Activated T-cell treated with anti-CD3 and anti-CD28 coated beads, Interleukin-2, amount 50 U/mL, for 48 hours (primary cell): ENCODE results near the gene CGN.

ENCODE experiments used
- DNase-seq, 2 experiments: peaks; one replicate each; pipeline ENCODE4 v3.0.0-alpha.2; 2020

Gene CGN, protein sequence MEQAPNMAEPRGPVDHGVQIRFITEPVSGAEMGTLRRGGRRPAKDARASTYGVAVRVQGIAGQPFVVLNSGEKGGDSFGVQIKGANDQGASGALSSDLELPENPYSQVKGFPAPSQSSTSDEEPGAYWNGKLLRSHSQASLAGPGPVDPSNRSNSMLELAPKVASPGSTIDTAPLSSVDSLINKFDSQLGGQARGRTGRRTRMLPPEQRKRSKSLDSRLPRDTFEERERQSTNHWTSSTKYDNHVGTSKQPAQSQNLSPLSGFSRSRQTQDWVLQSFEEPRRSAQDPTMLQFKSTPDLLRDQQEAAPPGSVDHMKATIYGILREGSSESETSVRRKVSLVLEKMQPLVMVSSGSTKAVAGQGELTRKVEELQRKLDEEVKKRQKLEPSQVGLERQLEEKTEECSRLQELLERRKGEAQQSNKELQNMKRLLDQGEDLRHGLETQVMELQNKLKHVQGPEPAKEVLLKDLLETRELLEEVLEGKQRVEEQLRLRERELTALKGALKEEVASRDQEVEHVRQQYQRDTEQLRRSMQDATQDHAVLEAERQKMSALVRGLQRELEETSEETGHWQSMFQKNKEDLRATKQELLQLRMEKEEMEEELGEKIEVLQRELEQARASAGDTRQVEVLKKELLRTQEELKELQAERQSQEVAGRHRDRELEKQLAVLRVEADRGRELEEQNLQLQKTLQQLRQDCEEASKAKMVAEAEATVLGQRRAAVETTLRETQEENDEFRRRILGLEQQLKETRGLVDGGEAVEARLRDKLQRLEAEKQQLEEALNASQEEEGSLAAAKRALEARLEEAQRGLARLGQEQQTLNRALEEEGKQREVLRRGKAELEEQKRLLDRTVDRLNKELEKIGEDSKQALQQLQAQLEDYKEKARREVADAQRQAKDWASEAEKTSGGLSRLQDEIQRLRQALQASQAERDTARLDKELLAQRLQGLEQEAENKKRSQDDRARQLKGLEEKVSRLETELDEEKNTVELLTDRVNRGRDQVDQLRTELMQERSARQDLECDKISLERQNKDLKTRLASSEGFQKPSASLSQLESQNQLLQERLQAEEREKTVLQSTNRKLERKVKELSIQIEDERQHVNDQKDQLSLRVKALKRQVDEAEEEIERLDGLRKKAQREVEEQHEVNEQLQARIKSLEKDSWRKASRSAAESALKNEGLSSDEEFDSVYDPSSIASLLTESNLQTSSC

DNA sequence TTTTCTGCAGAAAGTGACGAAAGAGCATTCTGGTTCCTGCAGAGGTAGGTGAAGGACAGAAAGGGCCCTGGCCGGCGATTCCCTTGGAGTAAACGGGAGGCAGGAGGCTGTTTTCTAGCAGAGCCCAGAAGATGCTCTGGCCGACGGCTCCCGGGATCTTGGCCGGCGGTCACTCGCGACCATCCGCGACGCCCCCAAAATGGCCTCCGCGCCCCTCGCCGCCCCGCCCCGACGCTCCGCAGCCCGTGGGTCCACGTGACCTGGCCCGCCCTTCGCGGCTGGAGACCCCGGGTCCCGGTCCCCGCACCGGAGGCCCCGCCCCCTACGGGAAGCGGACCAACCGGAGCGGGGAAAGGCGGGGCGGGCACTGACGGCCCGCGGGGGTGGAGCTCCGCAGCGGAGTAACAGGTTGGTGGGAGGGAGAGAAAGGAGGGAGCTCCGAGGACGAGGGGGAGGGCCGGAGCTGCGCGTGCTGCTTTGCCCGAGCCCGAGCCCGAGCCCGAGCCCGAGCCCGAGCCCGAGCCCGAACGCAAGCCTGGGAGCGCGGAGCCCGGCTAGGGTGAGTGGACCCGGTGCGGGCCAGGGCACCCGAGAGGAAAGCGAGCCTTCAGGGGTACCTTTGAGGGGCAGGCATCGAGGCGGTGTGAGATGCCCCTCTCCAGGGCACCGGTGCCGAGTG, at the start of gene CGN:
TSS of gene CGN (plus strand) at position 431 of the 679 bp plus-strand sequence. CDS start 7,133 bp downstream, outside the sequence.
- DNase-seq = peak; percentile 84 to 88

DNA sequence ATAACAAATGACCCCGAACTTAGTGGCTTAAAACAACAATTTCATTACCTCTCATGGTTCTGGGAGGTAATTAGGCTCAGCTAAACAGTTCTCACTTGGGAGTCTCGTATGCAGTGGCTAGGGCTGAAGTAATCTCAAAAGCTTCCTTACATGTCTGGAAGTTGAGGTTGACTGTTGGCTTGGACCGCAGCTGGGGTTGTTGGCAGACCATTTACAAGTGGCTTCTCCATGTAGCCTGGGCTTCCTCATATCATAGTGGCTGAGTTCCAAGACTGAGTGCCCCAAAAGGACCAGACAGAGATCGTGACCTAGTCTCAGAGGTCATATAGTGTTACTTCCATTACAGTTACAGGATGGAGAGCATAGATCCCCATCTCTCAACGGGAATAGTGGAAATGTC, 49.5 kb upstream of the CGN start:
- DNase-seq = no peak

DNA sequence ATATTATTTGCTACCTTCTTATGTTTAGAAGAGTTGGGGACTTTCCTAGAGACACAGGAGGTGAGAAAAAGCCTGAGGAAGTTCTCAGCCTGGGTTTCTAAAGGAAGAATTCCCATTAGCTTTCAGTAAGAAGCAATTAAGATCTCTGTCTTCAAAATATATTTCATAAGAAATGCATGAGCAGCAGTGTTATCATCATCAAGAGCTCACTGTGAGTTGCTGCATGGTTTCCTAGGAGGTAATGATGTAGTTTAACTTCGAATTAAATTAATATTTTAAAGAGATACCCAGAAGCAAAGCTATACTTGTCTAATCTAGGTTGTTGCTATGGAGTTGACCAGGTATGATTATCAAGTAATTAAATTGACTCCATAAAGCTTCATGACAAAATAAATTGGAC, 46.2 kb upstream of the CGN start:
- DNase-seq = no peak

DNA sequence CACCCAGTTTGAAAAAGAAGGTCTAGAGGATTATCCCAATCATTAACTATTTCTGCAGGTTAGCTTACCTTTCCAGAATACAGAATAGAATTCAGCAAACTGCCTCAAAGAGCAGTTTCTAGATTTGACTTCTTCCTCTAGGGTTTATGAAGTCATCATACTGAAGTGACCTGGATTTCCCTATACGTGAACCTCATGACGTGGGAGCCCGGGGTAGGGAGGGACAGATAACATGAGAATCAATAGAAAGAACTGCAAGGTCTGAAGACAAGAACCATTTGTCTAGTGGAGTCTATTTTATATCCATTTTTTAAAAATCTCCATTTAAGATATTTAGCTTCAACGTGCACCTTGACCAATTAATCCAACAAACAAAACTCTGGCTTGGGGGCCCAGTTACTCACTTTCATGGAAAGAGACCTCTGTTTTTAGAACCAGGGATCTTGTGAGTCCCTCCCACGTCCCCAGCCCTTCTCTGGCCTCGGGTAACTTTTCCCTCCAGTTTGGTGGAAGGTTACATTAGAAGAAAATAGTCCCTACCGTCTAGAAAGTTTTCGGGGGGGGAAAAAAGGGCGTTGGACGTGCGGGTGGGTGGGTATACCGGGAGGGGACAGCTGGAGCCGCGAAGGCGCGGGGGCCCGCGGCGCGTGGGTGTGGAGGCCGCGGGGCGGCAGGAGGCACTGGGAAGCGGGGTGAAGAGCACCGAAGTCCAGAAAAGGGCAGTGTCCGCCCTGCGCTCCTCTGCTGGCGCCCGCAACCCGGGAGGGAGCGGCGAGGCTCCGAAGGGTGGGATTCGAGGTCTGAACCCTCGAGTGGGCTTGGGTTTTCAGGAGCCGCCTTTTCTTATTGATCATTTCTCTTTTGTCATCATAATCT, 38.1 kb upstream of the CGN start:
- peak; percentile 53 for DNase-seq

DNA sequence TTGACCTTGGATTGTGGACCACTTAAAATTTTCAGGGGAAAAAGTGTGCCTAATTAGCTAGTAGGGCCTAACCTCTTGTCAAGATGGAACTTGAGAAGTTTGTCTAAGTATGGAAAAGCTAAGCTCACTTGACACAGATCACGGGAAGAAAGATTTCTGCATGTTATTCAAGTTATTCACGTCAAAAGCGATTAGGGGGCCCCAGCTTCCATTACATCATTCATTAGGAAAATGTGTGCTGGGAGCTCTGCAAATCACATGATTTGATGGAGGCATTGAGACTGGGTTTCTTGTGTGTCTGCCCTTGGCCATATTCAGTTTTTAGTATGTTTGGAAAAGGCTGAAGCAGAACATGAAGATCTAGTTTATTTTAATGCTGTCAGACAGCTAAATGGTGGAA, 36.4 kb upstream of the CGN start:
- no peak for DNase-seq

DNA sequence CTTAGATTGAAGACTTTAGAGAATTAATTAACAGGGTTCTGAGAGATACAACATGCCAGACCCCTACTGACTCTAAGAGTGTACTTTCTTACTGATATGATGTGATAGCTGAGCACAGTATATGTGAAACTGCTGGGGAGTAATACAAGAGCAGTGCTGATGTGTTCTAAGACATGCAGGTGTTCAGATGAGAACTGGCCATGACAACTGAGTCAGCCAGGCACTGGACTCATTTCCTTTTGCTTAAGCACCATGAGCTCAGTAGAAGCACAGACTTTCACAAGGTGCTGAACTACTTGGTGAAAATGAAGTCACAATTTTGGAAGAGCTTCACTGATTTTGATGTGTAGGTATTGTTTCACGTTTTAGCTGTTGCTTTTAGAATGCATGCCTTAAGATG, 36.0 kb upstream of the CGN start:
- peak in 1 of 2 experiments; percentile 34 for DNase-seq

DNA sequence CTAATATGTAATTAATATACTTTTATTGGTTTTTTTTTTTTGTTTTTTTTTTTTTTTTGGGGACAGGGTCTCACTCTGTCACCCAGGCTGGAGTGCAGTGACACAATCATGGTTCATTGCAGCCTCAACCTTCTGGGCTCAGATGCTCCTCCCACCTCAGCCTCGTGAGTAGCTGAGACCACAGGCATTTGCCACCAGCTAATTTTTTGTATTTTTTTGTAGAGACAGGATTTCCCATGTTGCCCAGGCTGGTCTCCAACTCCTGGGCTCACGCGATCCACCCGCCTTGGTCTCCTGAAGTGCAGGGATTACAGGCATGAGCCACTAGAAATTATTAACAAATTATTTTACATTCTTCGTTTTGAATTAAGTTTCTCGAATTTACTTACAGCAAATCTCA, 35.1 kb upstream of the CGN start:
- DNase-seq = no peak

DNA sequence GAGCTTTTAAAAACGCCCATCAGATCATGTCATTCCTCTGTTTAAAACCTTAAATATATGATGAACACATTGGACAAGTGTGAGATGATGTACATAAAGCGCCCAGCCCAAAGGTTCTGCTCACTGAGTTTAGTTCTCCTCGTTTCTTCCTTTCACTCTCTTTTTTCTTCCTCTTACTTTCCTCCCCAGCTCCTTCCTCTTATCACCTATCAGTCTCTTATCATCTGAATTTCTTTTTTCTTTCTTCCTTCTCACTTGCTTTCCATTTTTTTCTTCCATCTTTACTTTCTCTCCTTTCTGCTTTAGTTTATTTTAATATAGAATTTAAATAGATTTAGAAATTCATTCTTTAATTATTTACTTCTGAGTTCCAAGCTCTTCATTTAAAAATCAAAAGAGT, 34.1 kb upstream of the CGN start:
- no peak for DNase-seq

DNA sequence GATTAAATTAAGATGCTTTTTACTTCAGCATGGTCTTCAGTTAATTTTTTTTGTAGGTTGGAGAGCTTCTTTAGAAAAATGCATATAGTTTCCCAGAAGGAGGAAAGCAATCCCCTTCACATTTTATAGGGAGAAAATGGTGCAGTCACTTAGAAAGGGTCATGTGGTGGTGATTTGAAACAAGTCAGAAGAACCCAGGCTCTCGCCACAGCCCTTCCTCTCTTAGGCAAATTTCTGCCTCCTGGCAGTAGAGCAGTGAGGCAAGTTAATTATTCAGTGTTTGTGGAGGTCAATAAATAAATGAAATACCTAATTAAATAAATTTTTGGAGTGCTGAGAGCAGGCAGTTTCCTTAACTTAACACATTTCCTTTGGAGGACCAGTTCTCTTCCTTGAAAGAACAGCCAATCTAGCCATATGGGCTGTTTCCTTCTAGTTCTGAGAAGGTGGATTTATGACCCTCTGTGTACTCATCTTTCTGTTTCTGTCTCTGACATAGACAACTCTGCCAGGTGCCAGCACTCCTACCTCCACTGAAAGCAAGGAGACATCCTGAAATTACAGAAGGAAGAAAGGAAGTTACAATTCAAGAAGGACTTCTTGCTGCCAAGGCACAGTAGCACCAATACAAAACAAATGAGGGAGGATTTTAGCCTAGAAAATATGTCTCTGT, 32.9 kb upstream of the CGN start:
- DNase-seq = no peak

DNA sequence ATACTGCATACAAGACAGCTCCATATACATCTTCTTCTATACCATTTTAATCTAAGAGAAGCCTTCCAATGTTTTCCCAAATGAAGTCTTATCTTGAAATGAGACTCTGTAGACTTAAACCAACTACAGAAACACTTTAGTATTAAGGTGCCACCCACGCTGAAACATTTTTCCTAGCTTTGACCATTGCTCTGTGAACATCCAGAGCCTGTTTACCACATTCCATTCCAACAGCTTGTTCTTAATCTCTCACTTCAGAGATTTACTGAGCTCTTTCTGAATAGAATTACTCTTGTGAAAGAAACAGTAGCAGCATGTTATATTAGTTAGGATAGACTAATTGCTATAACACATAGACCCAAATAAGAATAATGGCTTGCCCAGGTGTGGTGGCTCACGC, 32.3 kb upstream of the CGN start:
- DNase-seq = no peak

DNA sequence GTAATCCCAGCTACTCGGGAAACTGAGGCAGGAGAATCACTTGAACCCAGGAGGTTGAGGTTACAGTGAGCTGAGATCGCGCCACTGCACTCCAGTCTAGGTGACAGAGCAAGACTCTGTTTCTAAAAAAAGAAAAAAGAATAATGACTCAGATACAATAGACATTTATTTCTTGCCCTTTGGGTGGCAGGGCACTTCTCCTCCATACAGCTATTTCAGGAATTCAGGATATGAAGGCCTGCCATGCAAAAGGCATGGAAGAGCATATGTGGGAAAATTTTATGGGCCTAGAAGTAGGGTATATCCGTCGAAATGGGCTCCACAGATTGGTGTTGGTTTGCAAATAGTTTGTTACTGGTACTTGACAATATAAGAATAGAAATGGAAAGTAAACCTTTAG, 31.7 kb upstream of the CGN start:
- DNase-seq = no peak

DNA sequence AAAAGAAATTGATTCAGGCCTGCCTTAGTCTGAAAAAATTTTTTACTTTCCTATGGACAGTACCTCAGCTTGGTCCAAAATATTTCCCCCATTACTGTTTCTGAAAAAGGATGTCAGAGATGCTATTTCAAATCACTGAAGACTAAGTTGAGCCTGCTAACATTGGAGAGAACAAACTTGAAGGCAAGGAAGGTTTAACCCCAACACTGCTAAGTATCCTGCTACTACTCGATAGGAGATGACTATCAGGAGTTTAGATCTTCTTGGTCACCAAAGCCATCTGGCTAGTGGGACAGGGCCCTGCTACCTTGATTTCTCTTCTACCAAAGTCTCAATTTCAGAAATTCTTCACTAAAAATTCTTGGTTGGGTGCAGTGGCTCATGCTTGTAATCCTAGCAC, 29.2 kb upstream of the CGN start:
- DNase-seq = no peak

DNA sequence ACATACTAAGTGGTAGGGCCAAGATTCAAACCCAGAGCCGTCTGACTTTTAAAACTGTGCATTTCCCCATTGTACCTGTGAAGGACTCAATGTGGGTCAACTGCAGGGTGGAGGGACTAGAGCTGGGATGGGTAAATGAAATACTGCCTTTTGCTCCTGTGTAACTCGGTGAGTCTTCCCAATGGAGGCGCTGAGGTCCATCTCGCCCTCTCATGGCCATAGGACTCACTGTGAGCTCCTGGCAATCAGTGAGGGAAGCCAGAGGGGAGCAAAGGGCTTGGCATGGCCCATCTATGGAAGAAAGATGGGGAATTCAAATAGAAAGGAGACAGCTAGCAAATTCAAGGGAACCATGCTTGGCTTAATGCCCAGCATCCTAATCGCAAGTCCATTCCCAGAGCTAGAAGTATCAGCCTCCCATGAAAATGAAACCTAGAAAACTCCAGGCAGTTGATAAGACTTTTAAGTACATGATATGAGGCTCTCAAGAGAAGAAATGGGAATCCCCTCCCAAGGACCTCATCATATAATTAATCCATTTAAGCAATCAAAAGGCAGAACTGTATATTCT, 25.4 kb upstream of the CGN start:
- no peak for DNase-seq

DNA sequence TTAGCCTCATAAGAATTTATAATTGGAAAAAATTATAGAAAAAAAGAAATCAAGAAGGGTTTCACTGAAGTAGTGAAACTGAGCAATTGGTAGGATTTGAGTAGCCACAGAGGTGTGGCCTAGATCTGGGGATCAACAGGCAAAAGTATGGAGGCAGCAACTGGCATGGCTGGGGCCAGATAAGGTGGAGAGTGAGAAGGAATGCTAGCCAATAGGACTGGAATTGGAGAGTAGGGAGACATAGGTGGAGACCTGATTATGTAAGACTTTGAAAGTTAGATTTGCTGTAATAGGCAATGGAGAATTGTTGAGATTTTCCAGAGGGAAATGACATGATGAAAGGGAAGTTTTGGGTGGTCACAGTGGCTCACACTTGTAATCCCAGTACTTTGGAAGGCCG, 24.6 kb upstream of the CGN start:
- DNase-seq = no peak

DNA sequence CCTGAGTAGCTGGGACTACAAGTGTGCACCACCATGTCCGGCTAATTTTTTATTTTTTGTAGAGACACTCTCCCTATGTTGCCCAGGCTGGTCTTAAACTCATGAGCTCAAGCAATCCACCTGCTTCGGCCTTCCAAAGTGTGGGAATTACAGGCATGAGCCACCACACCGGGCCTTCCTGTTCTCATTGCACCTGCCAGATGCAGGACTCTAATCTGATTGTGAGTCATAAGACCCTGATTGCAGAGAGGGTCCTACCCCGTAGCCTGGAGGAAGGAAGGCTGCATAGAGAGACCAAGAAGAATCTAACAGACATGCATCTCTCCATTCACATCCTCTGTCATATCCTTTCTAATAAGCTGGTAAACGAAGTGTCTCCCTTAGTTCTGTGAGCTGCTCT, 19.5 kb upstream of the CGN start:
- no peak for DNase-seq

DNA sequence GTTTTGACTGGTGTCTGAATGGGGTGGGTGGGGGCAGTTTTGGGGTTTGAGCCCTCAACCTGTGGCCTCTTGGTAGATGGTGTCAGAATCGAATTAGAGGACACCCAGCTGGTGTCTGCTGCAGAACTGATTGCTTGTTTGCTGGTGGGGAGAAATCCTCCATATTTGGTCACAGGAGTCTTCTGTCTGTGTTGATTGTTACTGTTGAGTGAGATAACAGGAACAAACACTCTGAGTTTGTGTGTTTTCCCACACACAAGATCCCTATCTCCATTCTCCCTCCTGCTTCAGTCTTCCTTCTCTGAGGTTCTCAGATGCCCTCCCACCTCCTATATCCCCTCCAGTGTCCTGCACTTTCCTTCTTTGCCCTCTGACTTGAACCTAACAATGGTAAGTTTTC, 19.1 kb upstream of the CGN start:
- DNase-seq = no peak

DNA sequence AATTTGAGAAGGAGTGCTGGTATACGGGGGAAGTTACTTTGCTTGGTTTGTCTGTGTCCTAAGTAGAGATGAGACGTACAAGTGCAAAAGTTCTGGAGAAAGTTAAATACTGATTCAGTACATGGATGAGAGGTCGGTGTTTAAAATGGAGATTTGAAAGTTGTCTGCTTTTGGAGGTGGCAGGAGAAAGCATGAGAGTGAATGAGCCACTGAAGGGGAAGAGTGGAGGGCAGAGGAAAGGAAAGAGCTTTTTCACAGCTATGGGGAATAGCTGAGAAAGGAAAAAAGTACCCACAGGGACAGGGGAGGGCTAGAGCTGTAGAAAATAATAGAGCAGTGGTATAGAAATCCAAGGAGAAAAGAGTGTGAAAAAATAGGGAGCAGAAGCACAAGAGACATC, 18.1 kb upstream of the CGN start:
- no peak for DNase-seq

DNA sequence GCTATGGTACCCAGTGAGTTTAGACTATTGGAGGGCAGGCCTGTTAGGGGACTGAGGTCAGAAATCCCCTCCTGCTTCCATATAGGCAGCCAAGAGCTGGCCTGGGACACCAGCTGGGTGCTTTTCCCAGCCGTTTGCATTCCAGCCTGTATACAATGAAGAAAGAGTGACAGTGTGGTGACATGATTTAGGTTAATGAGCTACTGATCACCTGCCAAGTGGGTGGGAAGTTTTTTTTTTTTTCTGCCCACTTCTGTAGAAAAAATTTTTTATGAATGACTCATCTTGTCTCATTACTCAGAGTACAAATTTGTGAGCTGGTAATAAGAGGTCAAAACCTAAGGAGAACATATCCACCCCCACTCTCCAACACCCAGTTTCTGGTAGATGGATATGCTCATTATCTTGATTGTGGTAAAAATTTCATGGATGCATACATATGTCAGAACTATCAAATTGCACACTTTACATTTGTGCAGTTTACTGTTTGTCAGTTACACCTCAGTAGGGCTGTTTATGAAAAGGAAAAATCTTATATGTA, 16.4 kb upstream of the CGN start:
- peak in 1 of 2 experiments; percentile 28 for DNase-seq

DNA sequence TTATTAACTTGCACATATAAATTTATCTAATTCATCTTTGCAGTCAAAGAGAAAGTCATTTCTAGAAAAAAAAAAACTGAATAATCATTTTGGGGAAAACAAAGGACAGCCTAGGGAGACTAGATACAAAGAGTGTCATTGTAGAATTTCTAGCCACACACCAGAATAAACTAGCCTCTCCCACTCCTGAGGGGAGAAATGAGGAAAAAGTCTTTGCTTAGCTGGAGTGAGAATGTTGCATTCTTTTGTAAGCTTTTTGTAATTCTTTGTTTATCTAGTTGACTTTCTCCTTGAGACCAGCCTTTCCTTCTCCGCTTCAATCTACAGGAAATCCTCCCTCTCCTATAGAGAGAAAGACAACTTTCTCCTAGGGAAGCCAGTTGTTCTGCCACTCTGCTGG, 15.9 kb upstream of the CGN start:
- DNase-seq = no peak

DNA sequence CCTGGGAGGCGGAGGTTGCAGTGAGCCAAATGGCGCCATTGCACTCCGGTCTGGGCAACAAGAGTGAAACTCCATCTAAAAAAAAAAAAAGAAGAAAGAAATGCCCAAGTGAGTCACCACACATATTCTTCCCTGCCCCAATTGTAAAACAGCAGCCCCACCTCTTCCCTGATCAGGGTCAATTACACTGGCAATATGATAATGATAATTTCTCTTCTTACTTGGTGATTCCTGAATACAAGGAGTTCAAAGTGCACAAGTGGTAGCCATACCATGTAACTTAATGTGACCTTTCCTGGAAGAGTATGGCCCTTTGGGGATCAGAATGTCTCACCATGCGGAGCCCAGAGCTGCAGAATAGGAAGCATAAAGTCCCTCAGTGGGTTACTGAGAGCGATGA, 11.8 kb upstream of the CGN start:
- DNase-seq = no peak

DNA sequence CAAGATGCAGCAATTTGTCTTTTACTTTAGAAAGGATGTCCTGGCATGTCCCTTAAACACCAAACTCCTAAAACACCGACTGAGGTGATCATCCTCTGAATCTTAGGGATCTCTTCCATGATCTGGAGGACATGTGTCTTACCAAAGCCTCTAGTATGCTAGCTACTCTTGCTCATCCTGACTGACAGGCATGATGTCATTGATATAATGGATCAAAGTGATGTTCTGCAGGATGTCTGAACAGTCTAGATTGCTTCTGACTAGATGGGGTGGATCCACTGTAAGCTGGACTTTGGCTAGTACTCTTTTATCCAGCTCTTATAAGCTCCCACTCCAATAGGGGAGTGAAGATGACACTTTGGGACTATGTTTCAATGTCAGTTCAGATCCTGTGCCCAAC, 11.3 kb upstream of the CGN start:
- DNase-seq = no peak
